ENCODE results near the gene TMEM179. TPM values are rescaled to one million over a fixed set of nuclear protein-coding genes. Genes with fewer than 3 reads are reported as not detected.

TMEM179 gene
- total RNA-seq, 3 donors from 2014 or later: 0.64 to 8.4 (median 0.82) TPM

- Histone ChIP-seq H3K4me1 (ENCODE audit: low read depth) (no peaks in the 10 kb centered on the region), H3K9me3 (no peaks in the 10 kb centered on the region), H3K4me3 (no peak overlapping the region), H3K36me3 (ENCODE audit: low read depth) (no peaks in the 10 kb centered on the region)
- TF ChIP-seq CTCF (IDR thresholded peaks at IDR 0.05): no peak
- intact Hi-C loops (cut with DNase I, micrococcal nuclease): no loop called here
- DNase-seq (peak in 2 of 3 donors; percentile 3 to 16), ATAC-seq (no peak)
Measured at GRCh38 chr14:104555430-104556255, 48.9 kb downstream of the TMEM179 start.

- Histone ChIP-seq H3K4me3 (no peak overlapping the region), H3K4me1 (ENCODE audit: low read depth) (no peaks in the 10 kb centered on the region), H3K9me3 (no peaks in the 10 kb centered on the region), H3K36me3 (ENCODE audit: low read depth) (no peaks in the 10 kb centered on the region)
- no peak for TF ChIP-seq CTCF (IDR thresholded peaks at IDR 0.05)
- DNase-seq (peak in 2 of 3 donors; percentile 15 to 36), ATAC-seq (no peak)
- intact Hi-C loops (cut with DNase I, micrococcal nuclease): no loop called here
Measured at GRCh38 chr14:104554608-104555429, 49.8 kb downstream of the TMEM179 start.

GRCh38 chr14:104554088-104554607 is 50.4 kb downstream of the TMEM179 start:
- intact Hi-C loops (cut with DNase I, micrococcal nuclease): no loop called here
- Histone ChIP-seq H3K36me3 (ENCODE audit: low read depth) (no peaks in the 10 kb centered on the region), H3K9me3 (no peaks in the 10 kb centered on the region), H3K4me1 (ENCODE audit: low read depth) (no peaks in the 10 kb centered on the region), H3K4me3 (no peak overlapping the region)
- peak in 2 of 3 donors; percentile 12 to 38 for DNase-seq
- ATAC-seq: no peak
- no peak for TF ChIP-seq CTCF (IDR thresholded peaks at IDR 0.05)

GRCh38 chr14:104553166-104554087 is 51.1 kb downstream of the TMEM179 start:
- Histone ChIP-seq H3K9me3 (no peaks in the 10 kb centered on the region), H3K4me3 (no peak overlapping the region), H3K36me3 (ENCODE audit: low read depth) (no peaks in the 10 kb centered on the region), H3K4me1 (ENCODE audit: low read depth) (no peaks in the 10 kb centered on the region)
- no peak for ATAC-seq
- TF ChIP-seq CTCF (IDR thresholded peaks at IDR 0.05): no peak
- DNase-seq: peak in 2 of 3 donors; percentile 8 to 31
- intact Hi-C loops (cut with DNase I, micrococcal nuclease): no loop called here

GRCh38 chr14:104552738-104553125 is 51.8 kb downstream of the TMEM179 start:
- Histone ChIP-seq H3K4me1 (ENCODE audit: low read depth) (no peaks in the 10 kb centered on the region), H3K4me3 (no peak overlapping the region), H3K9me3 (no peaks in the 10 kb centered on the region), H3K36me3 (ENCODE audit: low read depth) (no peaks in the 10 kb centered on the region)
- intact Hi-C loops (cut with DNase I, micrococcal nuclease): no loop called here
- DNase-seq (peak in 1 of 3 donors; percentile 2), ATAC-seq (no peak)
- TF ChIP-seq CTCF (IDR thresholded peaks at IDR 0.05): no peak

Data from mucosa of descending colon (tissue), 3 donors.